OCI-LY7 (cell line): ENCODE results near the gene WDR5. TPM values are rescaled to one million over a fixed set of nuclear protein-coding genes. Genes with fewer than 3 reads are reported as not detected.

Experiments used
- BruUV-seq: library from RNA; stranded (reverse); fragments of 400-500 nt; replicated peaks from 2 replicates; lab custom pipeline; 2021; lab: Mats Ljungman, UMichigan
- CTCF ChIA-PET: fragments of 300-600 bp; sonication (Branson Sonifier 250); formaldehyde crosslinking; loops from one replicate; lab custom pipeline; 2022; ENCODE audit warnings: antibody characterized with exemption; ENCODE audit not compliant: unreplicated experiment; lab: Charles Lee
- POLR2A ChIA-PET: fragments of 300-600 bp; sonication (Branson Sonifier 250); formaldehyde crosslinking; loops from one replicate; lab custom pipeline; 2022; ENCODE audit warnings: antibody characterized with exemption; lab: Charles Lee
- DNase-seq: peaks from one replicate; pipeline ENCODE4 v3.0.0-alpha.2; 2015; ENCODE audit warnings: low spot score
- H2AFZ ChIP-seq: fragments of 200-600 bp; sonication (generic), shearing (Covaris generic); 2 replicates; pipeline ENCODE4 v1.6.1; 2014; ENCODE audit warnings: mild to moderate bottlenecking, antibody characterized with exemption, low read length, moderate library complexity
- H3K27ac ChIP-seq: fragments of 200-600 bp; sonication (generic); 2 replicates; pipeline ENCODE4 v1.5.1; 2014; ENCODE audit warnings: mixed run types, low read depth, mild to moderate bottlenecking, moderate library complexity, low read length, inconsistent platforms; ENCODE audit not compliant: poor library complexity, severe bottlenecking
- H3K36me3 ChIP-seq: fragments of 200-600 bp; sonication (generic); 2 replicates; pipeline ENCODE4 v1.6.1; 2014; ENCODE audit warnings: mild to moderate bottlenecking, antibody characterized with exemption, low read length, moderate library complexity, mixed read lengths; ENCODE audit not compliant: insufficient read depth
- H3K4me1 ChIP-seq: fragments of 200-600 bp; sonication (generic); 2 replicates; pipeline ENCODE4 v1.5.1; 2014; ENCODE audit warnings: mild to moderate bottlenecking, low read length; ENCODE audit not compliant: insufficient read depth, poor library complexity, severe bottlenecking
- H3K4me2 ChIP-seq: fragments of 200-600 bp; sonication (generic); 2 replicates; pipeline ENCODE4 v1.6.1; 2014; ENCODE audit warnings: mild to moderate bottlenecking, low read length
- H3K4me3 ChIP-seq: fragments of 200-600 bp; sonication (generic); 2 replicates; pipeline ENCODE4 v1.5.1; 2014; ENCODE audit warnings: mild to moderate bottlenecking, low read depth, low read length; ENCODE audit not compliant: poor library complexity, severe bottlenecking
- H3K79me2 ChIP-seq: fragments of 200-600 bp; sonication (generic); 2 replicates; pipeline ENCODE4 v1.6.1; 2016; ENCODE audit warnings: low read depth, mild to moderate bottlenecking, low read length, moderate library complexity, mixed read lengths; ENCODE audit not compliant: insufficient read depth
- H3K9me2 ChIP-seq: fragments of 200-600 bp; sonication (generic); 2 replicates; pipeline ENCODE4 v1.6.1; 2016; ENCODE audit warnings: mild to moderate bottlenecking, low read length, mixed read lengths; ENCODE audit not compliant: insufficient read depth
- H3K9me3 ChIP-seq: fragments of 200-600 bp; sonication (generic); 2 replicates; pipeline ENCODE4 v1.6.1; 2014; ENCODE audit warnings: mild to moderate bottlenecking, mixed run types, low read length, mixed read lengths
- H4K20me1 ChIP-seq: fragments of 200-600 bp; sonication (generic); 2 replicates; pipeline ENCODE4 v1.6.1; 2014; ENCODE audit warnings: mild to moderate bottlenecking, antibody characterized with exemption, low read length, moderate library complexity, mixed read lengths; ENCODE audit not compliant: insufficient read depth
- EZH2phosphoT487 ChIP-seq: fragments of 200-600 bp; sonication (generic); IDR thresholded peaks from 2 replicates; pipeline ENCODE4 v1.6.1; 2018; ENCODE audit warnings: low read depth, borderline replicate concordance, mild to moderate bottlenecking, mixed run types, antibody characterized with exemption, low read length, moderate library complexity, mixed read lengths
- intact Hi-C: fragments of 100-400 bp; cut with micrococcal nuclease; formaldehyde crosslinking; loops from one replicate; pipeline ENCODE4 v1.10.0; 2022; ENCODE audit not compliant: unreplicated experiment
- total RNA-seq, 2 experiments: library from RNA; depleted of rRNA in 1 of 2; stranded (reverse); fragments of >200 nt in 1 of 2; shearing (Covaris generic) in 1 of 2; gene quantifications; 2 replicates each; pipeline ENCODE4 v1.2.3, GENCODE V29; 2014 to 2022
- TF ChIP-seq, protein P1 (sequence below): fragments of 200-600 bp; sonication (generic); conservative IDR thresholded peaks from 2 replicates; pipeline ENCODE4 v1.5.1; 2014; ENCODE audit warnings: mild to moderate bottlenecking, antibody characterized with exemption, low read length, moderate library complexity, mixed read lengths

WDR5 gene
- total RNA-seq, 2 experiments from 2014 or later: 32.5 to 44.6 TPM

DNA sequence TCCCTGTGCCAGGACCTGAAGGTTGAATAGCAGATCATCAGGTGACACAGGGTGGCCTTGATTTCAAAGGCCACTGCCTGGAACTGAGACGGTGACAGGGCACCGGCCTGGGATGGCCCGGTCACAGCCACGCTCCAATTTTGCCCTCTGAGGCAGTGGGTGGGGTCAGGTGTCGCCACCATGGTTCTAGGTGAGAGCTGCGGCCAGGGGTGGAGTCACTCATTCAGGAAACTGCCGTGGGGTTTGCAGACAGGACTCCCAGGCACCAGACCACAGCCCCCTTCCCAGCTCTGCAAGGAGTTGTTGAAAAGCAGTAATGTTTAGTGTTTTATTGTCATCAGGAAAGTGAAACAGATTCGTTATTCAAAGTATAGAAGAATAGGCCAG lies 45.8 kb downstream of the WDR5 start:
- Histone ChIP-seq H3K27ac (no peak overlapping the region), H2AFZ (no peak overlapping the region), H3K4me3 (no peak overlapping the region), H4K20me1 (no peaks in the 10 kb centered on the region), H3K9me3 (no peaks in the 10 kb centered on the region), H3K4me1 (no peaks in the 10 kb centered on the region), H3K9me2 (no peaks in the 10 kb centered on the region), H3K4me2 (no peak overlapping the region), H3K36me3 (no peaks in the 10 kb centered on the region), H3K79me2 (no peaks in the 10 kb centered on the region)
- intact Hi-C loops: no loop called here
- no peak for TF ChIP-seq EZH2phosphoT487
- TF ChIP-seq, protein P1, sequence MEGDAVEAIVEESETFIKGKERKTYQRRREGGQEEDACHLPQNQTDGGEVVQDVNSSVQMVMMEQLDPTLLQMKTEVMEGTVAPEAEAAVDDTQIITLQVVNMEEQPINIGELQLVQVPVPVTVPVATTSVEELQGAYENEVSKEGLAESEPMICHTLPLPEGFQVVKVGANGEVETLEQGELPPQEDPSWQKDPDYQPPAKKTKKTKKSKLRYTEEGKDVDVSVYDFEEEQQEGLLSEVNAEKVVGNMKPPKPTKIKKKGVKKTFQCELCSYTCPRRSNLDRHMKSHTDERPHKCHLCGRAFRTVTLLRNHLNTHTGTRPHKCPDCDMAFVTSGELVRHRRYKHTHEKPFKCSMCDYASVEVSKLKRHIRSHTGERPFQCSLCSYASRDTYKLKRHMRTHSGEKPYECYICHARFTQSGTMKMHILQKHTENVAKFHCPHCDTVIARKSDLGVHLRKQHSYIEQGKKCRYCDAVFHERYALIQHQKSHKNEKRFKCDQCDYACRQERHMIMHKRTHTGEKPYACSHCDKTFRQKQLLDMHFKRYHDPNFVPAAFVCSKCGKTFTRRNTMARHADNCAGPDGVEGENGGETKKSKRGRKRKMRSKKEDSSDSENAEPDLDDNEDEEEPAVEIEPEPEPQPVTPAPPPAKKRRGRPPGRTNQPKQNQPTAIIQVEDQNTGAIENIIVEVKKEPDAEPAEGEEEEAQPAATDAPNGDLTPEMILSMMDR: no peak
- POLR2A ChIA-PET: no interaction called here
- no TSS peak for BruUV-seq
- CTCF ChIA-PET: no interaction called here
- DNase-seq: no peak

- Histone ChIP-seq H3K79me2 (no peaks in the 10 kb centered on the region), H4K20me1 (no peaks in the 10 kb centered on the region), H3K4me1 (no peaks in the 10 kb centered on the region), H3K36me3 (no peaks in the 10 kb centered on the region), H3K9me2 (no peaks in the 10 kb centered on the region), H3K9me3 (no peaks in the 10 kb centered on the region), H3K27ac (no peak overlapping the region), H3K4me2 (no peak overlapping the region), H2AFZ (no peak overlapping the region), H3K4me3 (no peak overlapping the region)
- BruUV-seq: no TSS peak
- TF ChIP-seq EZH2phosphoT487: no peak
- TF ChIP-seq, protein P1: no peak
- ChIA-PET POLR2A (no interaction called here), CTCF (no interaction called here)
- intact Hi-C loops: no loop called here
- DNase-seq: no peak
These were observed 46.7 kb downstream of the WDR5 start for GRCh38 chr9:134182554-134183085.

DNA sequence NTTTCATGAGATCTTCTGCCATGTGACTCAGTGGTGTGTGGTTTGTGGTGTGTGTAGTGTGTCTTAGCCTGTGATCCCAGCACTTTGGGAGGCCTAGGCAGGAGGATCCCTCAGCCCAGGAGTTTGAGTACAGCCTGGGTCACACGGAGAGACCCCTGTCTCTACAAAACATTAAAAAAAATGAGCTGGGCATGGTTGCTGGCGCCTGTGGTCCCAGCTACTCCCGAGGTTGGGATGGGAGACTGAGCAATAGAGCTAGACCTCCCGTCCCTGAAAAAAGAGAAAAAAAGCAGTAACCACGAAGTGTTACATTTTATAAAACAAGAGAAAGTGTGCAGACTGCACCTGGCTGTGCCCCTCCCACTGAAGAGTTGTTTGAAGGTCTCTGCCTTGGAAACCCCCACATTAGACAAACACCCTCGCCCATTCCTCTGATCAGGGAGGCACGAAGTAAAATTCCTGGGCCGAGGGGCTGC lies 49.7 kb downstream of the WDR5 start:
- no peaks in the 10 kb centered on the region for H3K4me1 ChIP-seq
- H3K27ac ChIP-seq: peak overlapping the region; percentile 10
- POLR2A ChIA-PET: interaction anchor here (0.7 kb wide), 1 partner anchor 131 kb away, joined by 3 read pairs; no protein-coding TSS in a partner anchor
- H3K36me3 ChIP-seq: no peaks in the 10 kb centered on the region
- intact Hi-C loops: no loop called here
- no peaks in the 10 kb centered on the region for H4K20me1 ChIP-seq
- no peak overlapping the region for H3K4me2 ChIP-seq
- no peaks in the 10 kb centered on the region for H3K79me2 ChIP-seq
- no peaks in the 10 kb centered on the region for H3K9me2 ChIP-seq
- DNase-seq: peak; percentile 33
- TF ChIP-seq, protein P1: no peak
- no peak for TF ChIP-seq EZH2phosphoT487
- no peak overlapping the region for H3K4me3 ChIP-seq
- no TSS peak for BruUV-seq
- H3K9me3 ChIP-seq: no peaks in the 10 kb centered on the region
- CTCF ChIA-PET: interaction anchor here (0.5 kb wide), 1 partner anchor 587 kb away, joined by 3 read pairs; no protein-coding TSS in a partner anchor
- H2AFZ ChIP-seq: no peak overlapping the region
